ENCODE measurements around the gene IP6K1.
"Not testable (repeated sequence)": the region's sequence is repeated elsewhere in the genome, so short reads cannot be mapped to it uniquely, and the experiment has no call there.

GRCh38 chr3:49691481-49691880 is 94.9 kb downstream of the IP6K1 start:
- not testable (repeated sequence) for TF ChIP-seq CSDC2 (CRISPR knock-in tag; IDR thresholded peaks at IDR 0.05); CSRNP3 (CRISPR knock-in tag; IDR thresholded peaks at IDR 0.05); PATZ1 (CRISPR knock-in tag; IDR thresholded peaks at IDR 0.05; ENCODE audit: borderline replicate concordance); ZFP3 (CRISPR knock-in tag; IDR thresholded peaks at IDR 0.05); ARNTL (CRISPR knock-in tag; IDR thresholded peaks at IDR 0.05; ENCODE audit: borderline replicate concordance, low read depth)

Data from SK-N-SH treated with all-trans-retinoic acid at 6 μM for 48 hours (cell line).